Osteoblast (primary cell): ENCODE data around the gene MAT2A. TPM values are rescaled to one million over a fixed set of nuclear protein-coding genes. Genes with fewer than 3 reads are reported as not detected.
A peak's percentile ranks its signal among the peaks of the same experiment; 100 is the strongest.

ENCODE experiments used
- DNase-seq: peaks from one replicate; pipeline ENCODE4 v3.0.0; 2011; ENCODE audit warnings: low spot score, mixed read lengths; ENCODE audit not compliant: insufficient read length; ENCODE audit errors: missing footprints
- H2AFZ ChIP-seq: 2 replicates; pipeline ENCODE4 v1.6.0; 2011; ENCODE audit warnings: mild to moderate bottlenecking, low read length
- H3K27ac ChIP-seq: 2 replicates; pipeline ENCODE4 v1.5.1; 2011; ENCODE audit warnings: mild to moderate bottlenecking, low read depth, low read length, moderate library complexity
- H3K27me3 ChIP-seq: 2 replicates; pipeline ENCODE4 v1.6.0; 2012; ENCODE audit warnings: mild to moderate bottlenecking, control low read depth, inconsistent platforms, low read length, moderate library complexity; ENCODE audit not compliant: insufficient read depth
- H3K36me3 ChIP-seq: 2 replicates; pipeline ENCODE4 v1.5.1; 2011; ENCODE audit warnings: mild to moderate bottlenecking, low read length, control low read depth, moderate library complexity; ENCODE audit not compliant: insufficient read depth
- H3K4me1 ChIP-seq: 2 replicates; pipeline ENCODE4 v1.5.1; 2011; ENCODE audit warnings: mild to moderate bottlenecking, low read length, control low read depth, moderate library complexity; ENCODE audit not compliant: insufficient read depth
- H3K4me2 ChIP-seq: 2 replicates; pipeline ENCODE4 v1.6.0; 2011; ENCODE audit warnings: mild to moderate bottlenecking, low read length; ENCODE audit not compliant: insufficient read depth
- H3K4me3 ChIP-seq: fragments of 200-600 bp; sonication (generic); 3 replicates; pipeline ENCODE4 v1.5.1; 2012; ENCODE audit warnings: mild to moderate bottlenecking, low read length, inconsistent platforms; ENCODE audit not compliant: insufficient read depth
- H3K79me2 ChIP-seq: 2 replicates; pipeline ENCODE4 v1.6.0; 2012; ENCODE audit warnings: mild to moderate bottlenecking, low read length, control low read depth, inconsistent platforms; ENCODE audit not compliant: insufficient read depth
- H3K9me3 ChIP-seq: 2 replicates; pipeline ENCODE4 v1.5.1; 2011; ENCODE audit warnings: low read depth, low read length, control low read depth
- H4K20me1 ChIP-seq: 2 replicates; pipeline ENCODE4 v1.6.0; 2012; ENCODE audit warnings: mild to moderate bottlenecking, low read length, control low read depth; ENCODE audit not compliant: insufficient read depth
- total RNA-seq: library from RNA; depleted of rRNA; stranded (reverse); fragments of >200 nt; gene quantifications from 2 replicates; pipeline ENCODE4 v1.2.3, GENCODE V29; 2012
- TF ChIP-seq, protein P1 (sequence below): IDR thresholded peaks from 2 replicates; pipeline ENCODE4 v1.5.1; 2011; ENCODE audit warnings: mild to moderate bottlenecking, low read depth, low read length, moderate library complexity; ENCODE audit errors: extremely low read depth

MAT2A gene
- total RNA-seq, 1 donor: 124 TPM

DNA sequence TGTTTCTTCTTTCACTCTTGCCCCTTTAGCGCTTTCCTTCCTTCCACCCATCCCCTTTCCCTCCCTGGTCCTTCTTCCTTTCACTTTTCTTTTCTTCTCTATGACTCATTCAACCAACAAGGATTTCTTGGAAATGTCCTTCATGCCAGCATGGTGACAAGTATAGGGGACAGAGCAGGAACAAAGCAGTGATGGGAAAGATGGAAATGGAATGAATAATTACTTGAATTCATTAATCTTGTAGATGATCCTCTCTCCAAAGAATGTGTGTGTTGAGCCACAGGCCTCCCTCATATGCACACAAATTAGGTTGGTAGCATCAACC is 46.8 kb downstream of the MAT2A start:
- peak overlapping the region; percentile 78 for H3K4me2 ChIP-seq
- DNase-seq: peak; percentile 96
- H3K27ac ChIP-seq: peak overlapping the region; percentile 13
- no peak overlapping the region for H2AFZ ChIP-seq
- H3K4me3 ChIP-seq: peak overlapping the region; percentile 67
- peaks cover 4% of the 10 kb centered on the region for H4K20me1 ChIP-seq
- H3K4me1 ChIP-seq: peaks cover 37% of the 10 kb centered on the region
- TF ChIP-seq, protein P1, sequence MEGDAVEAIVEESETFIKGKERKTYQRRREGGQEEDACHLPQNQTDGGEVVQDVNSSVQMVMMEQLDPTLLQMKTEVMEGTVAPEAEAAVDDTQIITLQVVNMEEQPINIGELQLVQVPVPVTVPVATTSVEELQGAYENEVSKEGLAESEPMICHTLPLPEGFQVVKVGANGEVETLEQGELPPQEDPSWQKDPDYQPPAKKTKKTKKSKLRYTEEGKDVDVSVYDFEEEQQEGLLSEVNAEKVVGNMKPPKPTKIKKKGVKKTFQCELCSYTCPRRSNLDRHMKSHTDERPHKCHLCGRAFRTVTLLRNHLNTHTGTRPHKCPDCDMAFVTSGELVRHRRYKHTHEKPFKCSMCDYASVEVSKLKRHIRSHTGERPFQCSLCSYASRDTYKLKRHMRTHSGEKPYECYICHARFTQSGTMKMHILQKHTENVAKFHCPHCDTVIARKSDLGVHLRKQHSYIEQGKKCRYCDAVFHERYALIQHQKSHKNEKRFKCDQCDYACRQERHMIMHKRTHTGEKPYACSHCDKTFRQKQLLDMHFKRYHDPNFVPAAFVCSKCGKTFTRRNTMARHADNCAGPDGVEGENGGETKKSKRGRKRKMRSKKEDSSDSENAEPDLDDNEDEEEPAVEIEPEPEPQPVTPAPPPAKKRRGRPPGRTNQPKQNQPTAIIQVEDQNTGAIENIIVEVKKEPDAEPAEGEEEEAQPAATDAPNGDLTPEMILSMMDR: no peak
- no peaks in the 10 kb centered on the region for H3K36me3 ChIP-seq
- no peaks in the 10 kb centered on the region for H3K27me3 ChIP-seq
- H3K79me2 ChIP-seq: peaks cover 17% of the 10 kb centered on the region
- no peaks in the 10 kb centered on the region for H3K9me3 ChIP-seq

DNA sequence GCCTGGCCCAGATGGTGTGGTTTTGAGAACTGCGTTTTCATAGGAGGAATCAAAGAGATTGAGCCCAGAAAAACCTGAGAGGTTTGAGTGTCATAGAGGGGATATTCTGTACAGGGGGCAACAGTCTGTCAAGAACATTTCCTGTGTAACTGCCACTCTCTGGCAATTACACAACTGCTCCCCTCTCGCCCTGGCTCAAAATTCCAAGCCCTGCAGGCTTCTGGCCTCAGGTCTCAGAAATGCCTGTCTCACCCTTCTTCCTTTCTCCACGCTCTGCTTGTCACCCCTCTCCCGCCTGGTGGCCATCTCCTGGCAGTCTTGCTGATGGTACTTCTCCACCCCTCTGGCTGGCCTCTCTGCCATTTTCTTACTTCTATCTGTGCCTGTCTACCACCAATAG is 49.3 kb downstream of the MAT2A start:
- DNase-seq: no peak
- no peak overlapping the region for H2AFZ ChIP-seq
- H3K27ac ChIP-seq: no peak overlapping the region
- no peak overlapping the region for H3K4me2 ChIP-seq
- H3K9me3 ChIP-seq: no peaks in the 10 kb centered on the region
- H3K79me2 ChIP-seq: peaks cover 32% of the 10 kb centered on the region
- peaks cover 4% of the 10 kb centered on the region for H4K20me1 ChIP-seq
- no peak overlapping the region for H3K4me3 ChIP-seq
- H3K4me1 ChIP-seq: peaks cover 48% of the 10 kb centered on the region
- peaks cover 2% of the 10 kb centered on the region for H3K36me3 ChIP-seq
- TF ChIP-seq, protein P1: no peak
- no peaks in the 10 kb centered on the region for H3K27me3 ChIP-seq

DNA sequence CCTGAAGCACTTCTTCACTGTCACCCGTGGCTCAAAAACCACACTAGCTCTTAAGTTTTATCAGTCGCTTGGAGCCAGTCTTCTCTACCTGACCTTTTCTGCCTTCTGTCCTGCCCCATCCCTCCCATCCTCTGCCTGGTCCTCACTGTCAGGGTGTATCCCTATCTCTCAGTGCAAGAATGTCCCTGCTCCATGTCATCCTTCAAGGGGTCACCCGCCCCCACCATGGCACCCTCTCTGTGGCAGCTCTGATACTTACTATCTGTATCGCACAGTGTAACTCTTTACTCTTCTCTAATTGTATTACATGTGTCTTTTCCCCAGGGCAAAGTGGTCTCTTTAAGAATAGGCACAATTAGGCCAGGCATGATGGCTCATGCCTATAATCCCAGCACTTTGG is 49.7 kb downstream of the MAT2A start:
- no peaks in the 10 kb centered on the region for H3K27me3 ChIP-seq
- no peak overlapping the region for H3K4me2 ChIP-seq
- H2AFZ ChIP-seq: no peak overlapping the region
- H3K36me3 ChIP-seq: peaks cover 5% of the 10 kb centered on the region
- no peak overlapping the region for H3K27ac ChIP-seq
- no peaks in the 10 kb centered on the region for H3K9me3 ChIP-seq
- H3K4me3 ChIP-seq: no peak overlapping the region
- peaks cover 48% of the 10 kb centered on the region for H3K4me1 ChIP-seq
- peaks cover 35% of the 10 kb centered on the region for H3K79me2 ChIP-seq
- DNase-seq: no peak
- TF ChIP-seq, protein P1: no peak
- H4K20me1 ChIP-seq: peaks cover 4% of the 10 kb centered on the region

DNA sequence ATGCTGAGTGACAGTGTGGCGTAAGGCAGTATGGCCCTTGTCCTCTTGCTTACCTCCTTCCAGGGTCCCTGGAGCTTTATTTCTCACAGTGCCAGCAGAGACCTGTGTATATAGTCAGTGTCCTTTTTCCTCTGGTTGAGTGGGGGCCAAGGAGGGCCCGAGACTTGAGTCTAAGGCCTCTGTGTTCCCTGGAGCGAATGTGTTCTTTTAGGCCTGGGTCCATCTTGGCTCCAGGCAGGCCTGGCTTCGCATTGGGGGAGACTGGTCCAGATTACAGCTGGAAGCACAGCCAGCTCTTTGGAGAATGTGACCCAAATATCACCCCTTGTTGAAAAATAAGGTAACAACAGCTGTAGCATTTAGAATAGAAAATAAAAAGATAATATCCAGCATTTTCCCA is 50.2 kb downstream of the MAT2A start:
- no peaks in the 10 kb centered on the region for H3K27me3 ChIP-seq
- peaks cover 4% of the 10 kb centered on the region for H4K20me1 ChIP-seq
- H3K4me1 ChIP-seq: peaks cover 45% of the 10 kb centered on the region
- no peaks in the 10 kb centered on the region for H3K9me3 ChIP-seq
- H3K4me3 ChIP-seq: no peak overlapping the region
- H3K36me3 ChIP-seq: peaks cover 5% of the 10 kb centered on the region
- TF ChIP-seq, protein P1: no peak
- peaks cover 38% of the 10 kb centered on the region for H3K79me2 ChIP-seq
- H3K4me2 ChIP-seq: no peak overlapping the region
- no peak overlapping the region for H3K27ac ChIP-seq
- DNase-seq: no peak
- no peak overlapping the region for H2AFZ ChIP-seq
